ENCODE results near the gene PLAAT2.

DNA sequence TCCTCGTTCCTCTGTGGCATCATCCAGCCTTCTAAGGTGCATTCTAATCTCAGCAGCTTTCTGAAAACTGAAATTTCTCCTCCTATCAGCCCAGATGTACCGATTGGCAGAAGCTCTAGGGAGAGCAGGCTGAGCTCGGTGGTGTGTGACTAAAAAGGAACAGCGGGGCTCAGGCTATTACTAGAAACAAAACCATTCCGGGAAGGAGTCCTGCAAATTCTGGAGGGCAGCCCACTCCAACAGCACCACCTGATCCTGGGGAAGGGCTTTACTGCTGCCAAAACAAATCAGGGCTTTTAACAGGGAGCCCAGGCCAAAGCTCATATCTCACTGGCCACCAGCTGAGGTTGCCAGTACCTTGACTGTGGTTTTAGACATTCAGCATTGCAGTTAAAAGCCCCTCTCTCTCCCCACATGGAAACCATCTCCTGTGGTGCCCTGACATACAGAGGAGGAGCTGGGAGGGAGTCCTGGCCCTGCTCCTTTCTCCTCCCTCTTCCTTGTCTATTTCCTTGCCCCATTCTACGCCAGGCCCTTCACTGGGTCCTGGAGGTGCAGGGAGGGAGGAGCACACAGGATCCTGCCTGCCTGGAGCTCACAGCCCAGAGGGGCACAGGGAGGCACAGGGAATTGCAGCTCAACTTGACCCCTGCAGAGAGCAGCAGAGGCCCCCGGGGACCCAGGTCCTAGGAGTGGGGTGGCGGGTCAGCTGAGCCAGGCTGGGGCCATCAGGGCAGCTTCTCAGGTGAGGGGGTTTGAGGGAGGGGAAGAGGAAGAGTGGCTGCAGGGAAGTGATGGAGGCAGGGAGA lies 25.7 kb downstream of the PLAAT2 start:
- TF ChIP-seq, protein P1, sequence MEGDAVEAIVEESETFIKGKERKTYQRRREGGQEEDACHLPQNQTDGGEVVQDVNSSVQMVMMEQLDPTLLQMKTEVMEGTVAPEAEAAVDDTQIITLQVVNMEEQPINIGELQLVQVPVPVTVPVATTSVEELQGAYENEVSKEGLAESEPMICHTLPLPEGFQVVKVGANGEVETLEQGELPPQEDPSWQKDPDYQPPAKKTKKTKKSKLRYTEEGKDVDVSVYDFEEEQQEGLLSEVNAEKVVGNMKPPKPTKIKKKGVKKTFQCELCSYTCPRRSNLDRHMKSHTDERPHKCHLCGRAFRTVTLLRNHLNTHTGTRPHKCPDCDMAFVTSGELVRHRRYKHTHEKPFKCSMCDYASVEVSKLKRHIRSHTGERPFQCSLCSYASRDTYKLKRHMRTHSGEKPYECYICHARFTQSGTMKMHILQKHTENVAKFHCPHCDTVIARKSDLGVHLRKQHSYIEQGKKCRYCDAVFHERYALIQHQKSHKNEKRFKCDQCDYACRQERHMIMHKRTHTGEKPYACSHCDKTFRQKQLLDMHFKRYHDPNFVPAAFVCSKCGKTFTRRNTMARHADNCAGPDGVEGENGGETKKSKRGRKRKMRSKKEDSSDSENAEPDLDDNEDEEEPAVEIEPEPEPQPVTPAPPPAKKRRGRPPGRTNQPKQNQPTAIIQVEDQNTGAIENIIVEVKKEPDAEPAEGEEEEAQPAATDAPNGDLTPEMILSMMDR (IDR thresholded peaks at IDR 0.05), result no peak
- TF ChIP-seq, protein P2, sequence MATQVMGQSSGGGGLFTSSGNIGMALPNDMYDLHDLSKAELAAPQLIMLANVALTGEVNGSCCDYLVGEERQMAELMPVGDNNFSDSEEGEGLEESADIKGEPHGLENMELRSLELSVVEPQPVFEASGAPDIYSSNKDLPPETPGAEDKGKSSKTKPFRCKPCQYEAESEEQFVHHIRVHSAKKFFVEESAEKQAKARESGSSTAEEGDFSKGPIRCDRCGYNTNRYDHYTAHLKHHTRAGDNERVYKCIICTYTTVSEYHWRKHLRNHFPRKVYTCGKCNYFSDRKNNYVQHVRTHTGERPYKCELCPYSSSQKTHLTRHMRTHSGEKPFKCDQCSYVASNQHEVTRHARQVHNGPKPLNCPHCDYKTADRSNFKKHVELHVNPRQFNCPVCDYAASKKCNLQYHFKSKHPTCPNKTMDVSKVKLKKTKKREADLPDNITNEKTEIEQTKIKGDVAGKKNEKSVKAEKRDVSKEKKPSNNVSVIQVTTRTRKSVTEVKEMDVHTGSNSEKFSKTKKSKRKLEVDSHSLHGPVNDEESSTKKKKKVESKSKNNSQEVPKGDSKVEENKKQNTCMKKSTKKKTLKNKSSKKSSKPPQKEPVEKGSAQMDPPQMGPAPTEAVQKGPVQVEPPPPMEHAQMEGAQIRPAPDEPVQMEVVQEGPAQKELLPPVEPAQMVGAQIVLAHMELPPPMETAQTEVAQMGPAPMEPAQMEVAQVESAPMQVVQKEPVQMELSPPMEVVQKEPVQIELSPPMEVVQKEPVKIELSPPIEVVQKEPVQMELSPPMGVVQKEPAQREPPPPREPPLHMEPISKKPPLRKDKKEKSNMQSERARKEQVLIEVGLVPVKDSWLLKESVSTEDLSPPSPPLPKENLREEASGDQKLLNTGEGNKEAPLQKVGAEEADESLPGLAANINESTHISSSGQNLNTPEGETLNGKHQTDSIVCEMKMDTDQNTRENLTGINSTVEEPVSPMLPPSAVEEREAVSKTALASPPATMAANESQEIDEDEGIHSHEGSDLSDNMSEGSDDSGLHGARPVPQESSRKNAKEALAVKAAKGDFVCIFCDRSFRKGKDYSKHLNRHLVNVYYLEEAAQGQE (IDR thresholded peaks at IDR 0.05; ENCODE audit: low read depth, low read length), result no peak
- no peak for TF ChIP-seq SMC3 (IDR thresholded peaks at IDR 0.05; ENCODE audit: low read depth, low read length)
- TF ChIP-seq EP300 (IDR thresholded peaks at IDR 0.05; ENCODE audit: borderline replicate concordance in 1 of 2, low read depth in 1 of 2, low read length in 1 of 2), result no peak
- no peak for TF ChIP-seq TAF1 (IDR thresholded peaks at IDR 0.05; ENCODE audit: borderline replicate concordance, low read depth, low read length)
